ENCODE data around the gene RNF38. TPM values are rescaled to one million over a fixed set of nuclear protein-coding genes. Genes with fewer than 3 reads are reported as not detected.
A peak's percentile ranks its signal among the peaks of the same experiment; 100 is the strongest.

RNF38 gene
- total and polyA plus RNA-seq, 2 experiments from 2014 or later, result 13.7 to 61.9 TPM

- TF ChIP-seq, protein P1, sequence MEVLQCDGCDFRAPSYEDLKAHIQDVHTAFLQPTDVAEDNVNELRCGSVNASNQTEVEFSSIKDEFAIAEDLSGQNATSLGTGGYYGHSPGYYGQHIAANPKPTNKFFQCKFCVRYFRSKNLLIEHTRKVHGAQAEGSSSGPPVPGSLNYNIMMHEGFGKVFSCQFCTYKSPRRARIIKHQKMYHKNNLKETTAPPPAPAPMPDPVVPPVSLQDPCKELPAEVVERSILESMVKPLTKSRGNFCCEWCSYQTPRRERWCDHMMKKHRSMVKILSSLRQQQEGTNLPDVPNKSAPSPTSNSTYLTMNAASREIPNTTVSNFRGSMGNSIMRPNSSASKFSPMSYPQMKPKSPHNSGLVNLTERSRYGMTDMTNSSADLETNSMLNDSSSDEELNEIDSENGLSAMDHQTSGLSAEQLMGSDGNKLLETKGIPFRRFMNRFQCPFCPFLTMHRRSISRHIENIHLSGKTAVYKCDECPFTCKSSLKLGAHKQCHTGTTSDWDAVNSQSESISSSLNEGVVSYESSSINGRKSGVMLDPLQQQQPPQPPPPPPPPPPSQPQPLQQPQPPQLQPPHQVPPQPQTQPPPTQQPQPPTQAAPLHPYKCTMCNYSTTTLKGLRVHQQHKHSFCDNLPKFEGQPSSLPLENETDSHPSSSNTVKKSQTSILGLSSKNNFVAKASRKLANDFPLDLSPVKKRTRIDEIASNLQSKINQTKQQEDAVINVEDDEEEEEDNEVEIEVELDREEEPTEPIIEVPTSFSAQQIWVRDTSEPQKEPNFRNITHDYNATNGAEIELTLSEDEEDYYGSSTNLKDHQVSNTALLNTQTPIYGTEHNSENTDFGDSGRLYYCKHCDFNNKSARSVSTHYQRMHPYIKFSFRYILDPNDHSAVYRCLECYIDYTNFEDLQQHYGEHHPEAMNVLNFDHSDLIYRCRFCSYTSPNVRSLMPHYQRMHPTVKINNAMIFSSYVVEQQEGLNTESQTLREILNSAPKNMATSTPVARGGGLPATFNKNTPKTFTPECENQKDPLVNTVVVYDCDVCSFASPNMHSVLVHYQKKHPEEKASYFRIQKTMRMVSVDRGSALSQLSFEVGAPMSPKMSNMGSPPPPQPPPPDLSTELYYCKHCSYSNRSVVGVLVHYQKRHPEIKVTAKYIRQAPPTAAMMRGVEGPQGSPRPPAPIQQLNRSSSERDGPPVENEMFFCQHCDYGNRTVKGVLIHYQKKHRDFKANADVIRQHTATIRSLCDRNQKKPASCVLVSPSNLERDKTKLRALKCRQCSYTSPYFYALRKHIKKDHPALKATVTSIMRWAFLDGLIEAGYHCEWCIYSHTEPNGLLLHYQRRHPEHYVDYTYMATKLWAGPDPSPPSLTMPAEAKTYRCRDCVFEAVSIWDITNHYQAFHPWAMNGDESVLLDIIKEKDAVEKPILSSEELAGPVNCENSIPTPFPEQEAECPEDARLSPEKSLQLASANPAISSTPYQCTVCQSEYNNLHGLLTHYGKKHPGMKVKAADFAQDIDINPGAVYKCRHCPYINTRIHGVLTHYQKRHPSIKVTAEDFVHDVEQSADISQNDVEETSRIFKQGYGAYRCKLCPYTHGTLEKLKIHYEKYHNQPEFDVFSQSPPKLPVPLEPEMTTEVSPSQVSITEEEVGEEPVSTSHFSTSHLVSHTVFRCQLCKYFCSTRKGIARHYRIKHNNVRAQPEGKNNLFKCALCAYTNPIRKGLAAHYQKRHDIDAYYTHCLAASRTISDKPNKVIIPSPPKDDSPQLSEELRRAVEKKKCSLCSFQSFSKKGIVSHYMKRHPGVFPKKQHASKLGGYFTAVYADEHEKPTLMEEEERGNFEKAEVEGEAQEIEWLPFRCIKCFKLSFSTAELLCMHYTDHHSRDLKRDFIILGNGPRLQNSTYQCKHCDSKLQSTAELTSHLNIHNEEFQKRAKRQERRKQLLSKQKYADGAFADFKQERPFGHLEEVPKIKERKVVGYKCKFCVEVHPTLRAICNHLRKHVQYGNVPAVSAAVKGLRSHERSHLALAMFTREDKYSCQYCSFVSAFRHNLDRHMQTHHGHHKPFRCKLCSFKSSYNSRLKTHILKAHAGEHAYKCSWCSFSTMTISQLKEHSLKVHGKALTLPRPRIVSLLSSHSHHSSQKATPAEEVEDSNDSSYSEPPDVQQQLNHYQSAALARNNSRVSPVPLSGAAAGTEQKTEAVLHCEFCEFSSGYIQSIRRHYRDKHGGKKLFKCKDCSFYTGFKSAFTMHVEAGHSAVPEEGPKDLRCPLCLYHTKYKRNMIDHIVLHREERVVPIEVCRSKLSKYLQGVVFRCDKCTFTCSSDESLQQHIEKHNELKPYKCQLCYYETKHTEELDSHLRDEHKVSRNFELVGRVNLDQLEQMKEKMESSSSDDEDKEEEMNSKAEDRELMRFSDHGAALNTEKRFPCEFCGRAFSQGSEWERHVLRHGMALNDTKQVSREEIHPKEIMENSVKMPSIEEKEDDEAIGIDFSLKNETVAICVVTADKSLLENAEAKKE (CRISPR knock-in tag; IDR thresholded peaks at IDR 0.05), result no peak
- TF ChIP-seq, protein P2, sequence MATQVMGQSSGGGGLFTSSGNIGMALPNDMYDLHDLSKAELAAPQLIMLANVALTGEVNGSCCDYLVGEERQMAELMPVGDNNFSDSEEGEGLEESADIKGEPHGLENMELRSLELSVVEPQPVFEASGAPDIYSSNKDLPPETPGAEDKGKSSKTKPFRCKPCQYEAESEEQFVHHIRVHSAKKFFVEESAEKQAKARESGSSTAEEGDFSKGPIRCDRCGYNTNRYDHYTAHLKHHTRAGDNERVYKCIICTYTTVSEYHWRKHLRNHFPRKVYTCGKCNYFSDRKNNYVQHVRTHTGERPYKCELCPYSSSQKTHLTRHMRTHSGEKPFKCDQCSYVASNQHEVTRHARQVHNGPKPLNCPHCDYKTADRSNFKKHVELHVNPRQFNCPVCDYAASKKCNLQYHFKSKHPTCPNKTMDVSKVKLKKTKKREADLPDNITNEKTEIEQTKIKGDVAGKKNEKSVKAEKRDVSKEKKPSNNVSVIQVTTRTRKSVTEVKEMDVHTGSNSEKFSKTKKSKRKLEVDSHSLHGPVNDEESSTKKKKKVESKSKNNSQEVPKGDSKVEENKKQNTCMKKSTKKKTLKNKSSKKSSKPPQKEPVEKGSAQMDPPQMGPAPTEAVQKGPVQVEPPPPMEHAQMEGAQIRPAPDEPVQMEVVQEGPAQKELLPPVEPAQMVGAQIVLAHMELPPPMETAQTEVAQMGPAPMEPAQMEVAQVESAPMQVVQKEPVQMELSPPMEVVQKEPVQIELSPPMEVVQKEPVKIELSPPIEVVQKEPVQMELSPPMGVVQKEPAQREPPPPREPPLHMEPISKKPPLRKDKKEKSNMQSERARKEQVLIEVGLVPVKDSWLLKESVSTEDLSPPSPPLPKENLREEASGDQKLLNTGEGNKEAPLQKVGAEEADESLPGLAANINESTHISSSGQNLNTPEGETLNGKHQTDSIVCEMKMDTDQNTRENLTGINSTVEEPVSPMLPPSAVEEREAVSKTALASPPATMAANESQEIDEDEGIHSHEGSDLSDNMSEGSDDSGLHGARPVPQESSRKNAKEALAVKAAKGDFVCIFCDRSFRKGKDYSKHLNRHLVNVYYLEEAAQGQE (IDR thresholded peaks at IDR 0.05; ENCODE audit: unreplicated experiment), result no peak
These were observed 1.3 kb downstream of the RNF38 start (continued) for GRCh38 chr9:36398745-36399144.

DNA sequence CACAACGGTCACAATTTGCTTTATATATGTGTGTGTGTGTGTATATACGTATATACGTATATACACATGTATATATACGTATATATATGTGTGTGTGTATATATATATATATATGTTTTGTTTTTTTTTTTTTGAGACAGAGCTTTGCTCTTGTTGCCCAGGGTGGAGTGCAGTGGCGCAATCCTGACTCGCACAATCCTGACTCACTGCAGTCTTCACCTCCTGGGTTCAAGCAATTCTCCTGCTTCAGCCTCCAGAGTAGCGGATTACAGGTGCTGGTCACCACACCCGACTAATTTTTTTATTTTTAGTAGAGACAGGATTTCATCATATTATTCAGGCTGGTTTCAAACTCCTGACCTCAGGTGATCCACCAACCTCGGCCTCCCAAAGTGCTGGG, 3.1 kb downstream of the RNF38 start:
- no peaks in the 10 kb centered on the region for H3K9me2 ChIP-seq (ENCODE audit: insufficient read depth)
- H2AFZ ChIP-seq, result no peak overlapping the region
- peaks cover 39% of the 10 kb centered on the region for H3K4me1 Mint-ChIP-seq
- no peak overlapping the region for H3K4me3 ChIP-seq
- H3K27ac Mint-ChIP-seq, result no peak overlapping the region
- DNase-seq (ENCODE audit: low spot score) (no peak), ATAC-seq (no peak)
- H3K4me2 ChIP-seq, result no peak overlapping the region
- peaks cover 37% of the 10 kb centered on the region for H4K20me1 ChIP-seq (replicated peaks; ENCODE audit: insufficient read depth)
- peaks cover 87% of the 10 kb centered on the region for H3K79me2 ChIP-seq (replicated peaks; ENCODE audit: insufficient read depth)
- H3K36me3 ChIP-seq (ENCODE audit: insufficient read depth), result no peaks in the 10 kb centered on the region
- H3K4me1 ChIP-seq (ENCODE audit: insufficient read depth), result peaks cover 47% of the 10 kb centered on the region
- H3F3A ChIP-seq (replicated peaks; ENCODE audit: low read depth), result peaks cover 7% of the 10 kb centered on the region; the same call in 1 of the 2 replicates
- H3K9me3 Mint-ChIP-seq, result no peaks in the 10 kb centered on the region
- H3K27me3 ChIP-seq (ENCODE audit: insufficient read depth), result no peaks in the 10 kb centered on the region
- no peak overlapping the region for H3K4me3 Mint-ChIP-seq
- 0 out of 2 replicates have a peak overlapping the region, but pooled peaks have one; percentile 33 for H3K27ac ChIP-seq (ENCODE audit: low read depth)
- H3K36me3 Mint-ChIP-seq (ENCODE audit: low read depth), result peaks cover 14% of the 10 kb centered on the region; the same call in 2 of the 3 replicates
- H3K27me3 Mint-ChIP-seq (ENCODE audit: insufficient read depth, low read depth, poor library complexity), result peaks cover 15% of the 10 kb centered on the region
- TF ChIP-seq EZH2phosphoT487 (IDR thresholded peaks at IDR 0.05; ENCODE audit: unreplicated experiment), result no peak
- no peak for TF ChIP-seq POLR2AphosphoS5 (IDR thresholded peaks at IDR 0.05; ENCODE audit: low read depth)
- TF ChIP-seq, protein P3, sequence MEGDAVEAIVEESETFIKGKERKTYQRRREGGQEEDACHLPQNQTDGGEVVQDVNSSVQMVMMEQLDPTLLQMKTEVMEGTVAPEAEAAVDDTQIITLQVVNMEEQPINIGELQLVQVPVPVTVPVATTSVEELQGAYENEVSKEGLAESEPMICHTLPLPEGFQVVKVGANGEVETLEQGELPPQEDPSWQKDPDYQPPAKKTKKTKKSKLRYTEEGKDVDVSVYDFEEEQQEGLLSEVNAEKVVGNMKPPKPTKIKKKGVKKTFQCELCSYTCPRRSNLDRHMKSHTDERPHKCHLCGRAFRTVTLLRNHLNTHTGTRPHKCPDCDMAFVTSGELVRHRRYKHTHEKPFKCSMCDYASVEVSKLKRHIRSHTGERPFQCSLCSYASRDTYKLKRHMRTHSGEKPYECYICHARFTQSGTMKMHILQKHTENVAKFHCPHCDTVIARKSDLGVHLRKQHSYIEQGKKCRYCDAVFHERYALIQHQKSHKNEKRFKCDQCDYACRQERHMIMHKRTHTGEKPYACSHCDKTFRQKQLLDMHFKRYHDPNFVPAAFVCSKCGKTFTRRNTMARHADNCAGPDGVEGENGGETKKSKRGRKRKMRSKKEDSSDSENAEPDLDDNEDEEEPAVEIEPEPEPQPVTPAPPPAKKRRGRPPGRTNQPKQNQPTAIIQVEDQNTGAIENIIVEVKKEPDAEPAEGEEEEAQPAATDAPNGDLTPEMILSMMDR (conservative IDR thresholded peaks at IDR 0.05; ENCODE audit: low read depth in 2 of 2), result no peak
- no peak for TF ChIP-seq STAT1 (IDR thresholded peaks at IDR 0.05; ENCODE audit: unreplicated experiment)
- TF ChIP-seq NANOG (IDR thresholded peaks at IDR 0.05; ENCODE audit: borderline replicate concordance), result no peak
- TF ChIP-seq, protein P2 (IDR thresholded peaks at IDR 0.05; ENCODE audit: unreplicated experiment), result no peak
- TF ChIP-seq, protein P4, sequence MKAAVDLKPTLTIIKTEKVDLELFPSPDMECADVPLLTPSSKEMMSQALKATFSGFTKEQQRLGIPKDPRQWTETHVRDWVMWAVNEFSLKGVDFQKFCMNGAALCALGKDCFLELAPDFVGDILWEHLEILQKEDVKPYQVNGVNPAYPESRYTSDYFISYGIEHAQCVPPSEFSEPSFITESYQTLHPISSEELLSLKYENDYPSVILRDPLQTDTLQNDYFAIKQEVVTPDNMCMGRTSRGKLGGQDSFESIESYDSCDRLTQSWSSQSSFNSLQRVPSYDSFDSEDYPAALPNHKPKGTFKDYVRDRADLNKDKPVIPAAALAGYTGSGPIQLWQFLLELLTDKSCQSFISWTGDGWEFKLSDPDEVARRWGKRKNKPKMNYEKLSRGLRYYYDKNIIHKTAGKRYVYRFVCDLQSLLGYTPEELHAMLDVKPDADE (IDR thresholded peaks at IDR 0.05), result no peak

All from GM23338 (cell line).